Loucy (cell line): Measurements from ENCODE around the gene MYH9.

ENCODE experiments used
- H2AFZ ChIP-seq: fragments of 200-600 bp; sonication (generic); 2 replicates; pipeline ENCODE4 v1.6.0; 2016; ENCODE audit warnings: antibody characterized with exemption, mild to moderate bottlenecking, low read length, moderate library complexity
- H3F3A ChIP-seq: fragments of 200-600 bp; 2 replicates; pipeline ENCODE4 v1.6.0; 2016; ENCODE audit warnings: antibody characterized with exemption, low read depth, mild to moderate bottlenecking
- H3K27me3 ChIP-seq: fragments of 200-600 bp; sonication (generic); 2 replicates; pipeline ENCODE4 v1.6.1; 2014; ENCODE audit warnings: low read length, mild to moderate bottlenecking; ENCODE audit not compliant: insufficient read depth, poor library complexity, severe bottlenecking
- H3K36me3 ChIP-seq: fragments of 200-600 bp; sonication (generic); 2 replicates; pipeline ENCODE4 v1.6.1; 2016; ENCODE audit warnings: low read length; ENCODE audit not compliant: insufficient read depth
- H3K4me1 ChIP-seq: fragments of 200-600 bp; sonication (generic); 2 replicates; pipeline ENCODE4 v1.5.1; 2014; ENCODE audit warnings: low read length, mild to moderate bottlenecking; ENCODE audit not compliant: insufficient read depth, poor library complexity, severe bottlenecking
- H3K4me2 ChIP-seq: fragments of 200-600 bp; sonication (generic); 2 replicates; pipeline ENCODE4 v1.6.0; 2014; ENCODE audit warnings: antibody characterized with exemption, low read length, low read depth, mild to moderate bottlenecking; ENCODE audit not compliant: poor library complexity, severe bottlenecking
- H3K4me3 ChIP-seq: fragments of 200-600 bp; sonication (generic); 2 replicates; pipeline ENCODE4 v1.5.1; 2014; ENCODE audit warnings: low read length, mild to moderate bottlenecking, mixed read lengths; ENCODE audit not compliant: poor library complexity, severe bottlenecking
- H3K79me2 ChIP-seq: fragments of 200-600 bp; sonication (generic); 2 replicates; pipeline ENCODE4 v1.6.1; 2014; ENCODE audit warnings: low read length; ENCODE audit not compliant: insufficient read depth
- H3K9ac ChIP-seq: fragments of 200-600 bp; sonication (generic); 2 replicates; pipeline ENCODE4 v1.6.0; 2014; ENCODE audit warnings: mild to moderate bottlenecking, low read depth, low read length, moderate library complexity; ENCODE audit not compliant: poor library complexity, severe bottlenecking
- H3K9me2 ChIP-seq: fragments of 200-600 bp; sonication (generic); replicated peaks from 2 replicates; pipeline ENCODE4 v1.6.1; 2016; ENCODE audit warnings: low read depth, low read length, mixed read lengths
- H3K9me3 ChIP-seq: fragments of 200-600 bp; sonication (generic); 2 replicates; pipeline ENCODE4 v1.6.1; 2014; ENCODE audit warnings: mild to moderate bottlenecking, antibody characterized with exemption, low read length, low read depth; ENCODE audit not compliant: insufficient read depth
- H4K20me1 ChIP-seq: fragments of 200-600 bp; sonication (generic); 2 replicates; pipeline ENCODE4 v1.6.0; 2014; ENCODE audit warnings: antibody characterized with exemption, low read length, mild to moderate bottlenecking; ENCODE audit not compliant: insufficient read depth, poor library complexity, severe bottlenecking
- EZH2phosphoT487 ChIP-seq: fragments of 200-600 bp; IDR thresholded peaks from 2 replicates; pipeline ENCODE4 v1.6.1; 2018; ENCODE audit warnings: antibody characterized with exemption, mild to moderate bottlenecking, moderate library complexity, borderline replicate concordance
- TF ChIP-seq, protein P1 (sequence below): fragments of 200-600 bp; sonication (generic); conservative IDR thresholded peaks from 2 replicates; pipeline ENCODE4 v1.5.1; 2014; ENCODE audit warnings: mild to moderate bottlenecking, antibody characterized with exemption, low read length

The MYH9 gene

DNA sequence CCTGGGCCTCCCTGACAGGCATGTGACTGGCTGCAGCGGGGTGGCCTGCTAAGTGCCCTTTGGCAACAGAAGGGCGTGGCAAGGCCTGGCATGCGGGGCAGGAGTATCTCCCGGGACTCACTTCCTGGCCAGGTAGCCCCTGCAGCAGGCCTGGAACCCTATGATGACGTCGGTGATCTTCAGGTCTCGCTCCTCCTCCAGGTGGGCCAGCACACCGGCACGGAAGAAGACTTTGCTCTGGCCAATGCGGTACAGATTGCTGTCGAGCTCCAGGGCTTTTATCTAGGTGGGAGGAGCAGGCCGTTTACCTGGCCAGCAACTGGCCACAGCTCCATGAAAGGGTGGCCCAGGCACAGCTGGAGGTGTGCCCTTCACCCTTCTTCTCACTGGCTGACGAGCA lies 83.9 kb downstream of the MYH9 start:
- H3K9me3 ChIP-seq = no peaks in the 10 kb centered on the region
- peaks cover 98% of the 10 kb centered on the region; the same call in 1 of the 2 replicates for H3K36me3 ChIP-seq
- no peaks in the 10 kb centered on the region for H3K27me3 ChIP-seq
- H4K20me1 ChIP-seq = peaks cover 6% of the 10 kb centered on the region
- no peaks in the 10 kb centered on the region; the same call in 1 of the 2 replicates for H3F3A ChIP-seq
- H3K79me2 ChIP-seq = no peaks in the 10 kb centered on the region
- H3K4me2 ChIP-seq = no peak overlapping the region
- H3K9me2 ChIP-seq = no peaks in the 10 kb centered on the region
- no peaks in the 10 kb centered on the region for H3K4me1 ChIP-seq
- TF ChIP-seq EZH2phosphoT487 = no peak
- TF ChIP-seq, protein P1, sequence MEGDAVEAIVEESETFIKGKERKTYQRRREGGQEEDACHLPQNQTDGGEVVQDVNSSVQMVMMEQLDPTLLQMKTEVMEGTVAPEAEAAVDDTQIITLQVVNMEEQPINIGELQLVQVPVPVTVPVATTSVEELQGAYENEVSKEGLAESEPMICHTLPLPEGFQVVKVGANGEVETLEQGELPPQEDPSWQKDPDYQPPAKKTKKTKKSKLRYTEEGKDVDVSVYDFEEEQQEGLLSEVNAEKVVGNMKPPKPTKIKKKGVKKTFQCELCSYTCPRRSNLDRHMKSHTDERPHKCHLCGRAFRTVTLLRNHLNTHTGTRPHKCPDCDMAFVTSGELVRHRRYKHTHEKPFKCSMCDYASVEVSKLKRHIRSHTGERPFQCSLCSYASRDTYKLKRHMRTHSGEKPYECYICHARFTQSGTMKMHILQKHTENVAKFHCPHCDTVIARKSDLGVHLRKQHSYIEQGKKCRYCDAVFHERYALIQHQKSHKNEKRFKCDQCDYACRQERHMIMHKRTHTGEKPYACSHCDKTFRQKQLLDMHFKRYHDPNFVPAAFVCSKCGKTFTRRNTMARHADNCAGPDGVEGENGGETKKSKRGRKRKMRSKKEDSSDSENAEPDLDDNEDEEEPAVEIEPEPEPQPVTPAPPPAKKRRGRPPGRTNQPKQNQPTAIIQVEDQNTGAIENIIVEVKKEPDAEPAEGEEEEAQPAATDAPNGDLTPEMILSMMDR = no peak
- H3K4me3 ChIP-seq = no peak overlapping the region
- H3K9ac ChIP-seq = no peak overlapping the region
- H2AFZ ChIP-seq = no peak overlapping the region

DNA sequence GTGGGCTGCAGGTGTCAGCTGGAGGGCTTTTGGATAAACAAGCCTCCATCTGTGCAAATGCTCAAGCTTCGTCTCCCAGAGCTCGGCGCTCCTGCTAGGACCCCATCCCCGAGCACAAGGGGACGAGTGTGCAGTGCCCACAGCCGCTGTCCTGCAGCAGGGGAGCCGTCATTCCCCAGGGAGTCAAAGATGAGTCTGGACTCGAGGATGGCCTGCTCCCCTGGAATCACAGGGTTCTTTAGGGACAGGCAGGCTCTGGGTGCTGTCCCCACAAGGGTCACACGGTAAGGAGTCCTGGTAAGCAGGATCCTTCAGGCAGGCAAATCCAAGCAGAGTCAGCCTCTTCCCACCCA lies 84.7 kb downstream of the MYH9 start:
- no peaks in the 10 kb centered on the region for H3K9me3 ChIP-seq
- no peak overlapping the region for H3K4me2 ChIP-seq
- no peaks in the 10 kb centered on the region for H3K9me2 ChIP-seq
- no peaks in the 10 kb centered on the region for H3K79me2 ChIP-seq
- TF ChIP-seq, protein P1 = no peak
- no peak for TF ChIP-seq EZH2phosphoT487
- H2AFZ ChIP-seq = no peak overlapping the region
- peaks cover 5% of the 10 kb centered on the region for H4K20me1 ChIP-seq
- H3K36me3 ChIP-seq = peaks cover 98% of the 10 kb centered on the region; the same call in 1 of the 2 replicates
- H3K4me3 ChIP-seq = no peak overlapping the region
- H3K4me1 ChIP-seq = no peaks in the 10 kb centered on the region
- H3K9ac ChIP-seq = no peak overlapping the region
- no peaks in the 10 kb centered on the region for H3K27me3 ChIP-seq
- no peaks in the 10 kb centered on the region; the same call in 1 of the 2 replicates for H3F3A ChIP-seq

- no peaks in the 10 kb centered on the region for H3K9me2 ChIP-seq
- no peaks in the 10 kb centered on the region for H3K79me2 ChIP-seq
- H3K4me3 ChIP-seq = no peak overlapping the region
- H3K9me3 ChIP-seq = no peaks in the 10 kb centered on the region
- H4K20me1 ChIP-seq = peaks cover 5% of the 10 kb centered on the region
- no peaks in the 10 kb centered on the region for H3K4me1 ChIP-seq
- no peaks in the 10 kb centered on the region for H3K27me3 ChIP-seq
- no peak overlapping the region for H3K9ac ChIP-seq
- TF ChIP-seq, protein P1 = no peak
- TF ChIP-seq EZH2phosphoT487 = no peak
- H3K36me3 ChIP-seq = peaks cover 98% of the 10 kb centered on the region; the same call in 1 of the 2 replicates
- no peak overlapping the region for H3K4me2 ChIP-seq
- H3F3A ChIP-seq = no peaks in the 10 kb centered on the region; the same call in 1 of the 2 replicates
- H2AFZ ChIP-seq = no peak overlapping the region
Measured at GRCh38 chr22:36302439-36303114, 85.2 kb downstream of the MYH9 start.
